ENCODE measurements around the gene PDE4B. TPM values are rescaled to one million over a fixed set of nuclear protein-coding genes. Genes with fewer than 3 reads are reported as not detected.

PDE4B gene
- total RNA-seq, 2 donors from 2014 or later: 2.0 to 5.7 TPM

GRCh38 chr1:66298464-66298863 lies 505.8 kb downstream of the PDE4B start:
- Histone ChIP-seq H3K36me3 (no peaks in the 10 kb centered on the region), H3K9ac (ENCODE audit: low read depth in 2 of 2, low read length in 2 of 2) (no peak overlapping the region), H3K4me3 (no peak overlapping the region), H3K27ac (no peak overlapping the region), H3K27me3 (no peaks in the 10 kb centered on the region), H3K4me1 (no peaks in the 10 kb centered on the region), H3K9me3 (no peaks in the 10 kb centered on the region)
- TF ChIP-seq, protein P1, sequence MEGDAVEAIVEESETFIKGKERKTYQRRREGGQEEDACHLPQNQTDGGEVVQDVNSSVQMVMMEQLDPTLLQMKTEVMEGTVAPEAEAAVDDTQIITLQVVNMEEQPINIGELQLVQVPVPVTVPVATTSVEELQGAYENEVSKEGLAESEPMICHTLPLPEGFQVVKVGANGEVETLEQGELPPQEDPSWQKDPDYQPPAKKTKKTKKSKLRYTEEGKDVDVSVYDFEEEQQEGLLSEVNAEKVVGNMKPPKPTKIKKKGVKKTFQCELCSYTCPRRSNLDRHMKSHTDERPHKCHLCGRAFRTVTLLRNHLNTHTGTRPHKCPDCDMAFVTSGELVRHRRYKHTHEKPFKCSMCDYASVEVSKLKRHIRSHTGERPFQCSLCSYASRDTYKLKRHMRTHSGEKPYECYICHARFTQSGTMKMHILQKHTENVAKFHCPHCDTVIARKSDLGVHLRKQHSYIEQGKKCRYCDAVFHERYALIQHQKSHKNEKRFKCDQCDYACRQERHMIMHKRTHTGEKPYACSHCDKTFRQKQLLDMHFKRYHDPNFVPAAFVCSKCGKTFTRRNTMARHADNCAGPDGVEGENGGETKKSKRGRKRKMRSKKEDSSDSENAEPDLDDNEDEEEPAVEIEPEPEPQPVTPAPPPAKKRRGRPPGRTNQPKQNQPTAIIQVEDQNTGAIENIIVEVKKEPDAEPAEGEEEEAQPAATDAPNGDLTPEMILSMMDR (IDR thresholded peaks at IDR 0.05): no peak
- peak; percentile 56 for DNase-seq
- intact Hi-C loops (cut with DNase I): no loop called here

DNA sequence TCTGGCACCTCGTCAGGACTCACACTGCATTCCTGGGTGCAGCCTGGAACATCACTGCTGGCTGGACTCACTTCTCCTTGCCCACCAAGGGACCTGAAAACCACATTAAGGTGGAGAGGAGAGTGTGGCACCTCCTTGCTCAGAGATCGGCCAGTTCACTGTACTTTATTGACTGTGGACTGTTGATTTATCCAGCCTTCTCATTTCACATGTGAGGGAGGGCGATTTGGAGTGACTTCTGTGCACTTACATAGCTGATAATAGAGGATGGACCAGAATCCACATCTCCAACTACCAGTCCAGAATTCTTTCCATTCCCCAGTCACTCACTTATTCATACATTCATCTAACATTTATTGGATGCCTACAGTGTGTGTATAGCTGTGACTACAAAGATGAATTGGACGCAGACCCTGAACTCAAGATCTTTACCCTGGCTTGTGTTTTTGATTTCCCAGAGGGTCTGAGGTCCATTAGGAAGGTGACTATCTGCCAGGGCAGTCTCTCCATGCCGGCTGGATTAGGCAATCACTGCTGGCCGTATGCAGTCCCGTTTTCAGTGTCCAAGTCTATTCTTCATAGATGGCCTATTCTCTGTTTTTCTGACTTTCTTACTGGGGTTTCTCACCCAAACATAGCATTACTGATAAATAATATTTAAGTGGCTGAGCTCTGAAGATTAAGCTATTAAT lies 507.7 kb downstream of the PDE4B start:
- TF ChIP-seq, protein P1 (IDR thresholded peaks at IDR 0.05): no peak
- Histone ChIP-seq H3K27me3 (no peaks in the 10 kb centered on the region), H3K9me3 (no peaks in the 10 kb centered on the region), H3K4me3 (no peak overlapping the region), H3K36me3 (no peaks in the 10 kb centered on the region), H3K27ac (peak overlapping the region; percentile 49), H3K9ac (ENCODE audit: low read depth in 2 of 2, low read length in 2 of 2) (no peak overlapping the region), H3K4me1 (no peaks in the 10 kb centered on the region)
- DNase-seq: no peak
- intact Hi-C loops (cut with DNase I): no loop called here

- Histone ChIP-seq H3K4me3 (no peak overlapping the region), H3K4me1 (no peaks in the 10 kb centered on the region), H3K27me3 (no peaks in the 10 kb centered on the region), H3K9me3 (no peaks in the 10 kb centered on the region), H3K9ac (ENCODE audit: low read depth in 2 of 2, low read length in 2 of 2) (no peak overlapping the region), H3K36me3 (no peaks in the 10 kb centered on the region), H3K27ac (peak overlapping the region; percentile 49)
- DNase-seq: no peak
- intact Hi-C loops (cut with DNase I): no loop called here
- TF ChIP-seq, protein P1 (IDR thresholded peaks at IDR 0.05): no peak
Observed at GRCh38 chr1:66300972-66301451, 508.3 kb downstream of the PDE4B start.

DNA sequence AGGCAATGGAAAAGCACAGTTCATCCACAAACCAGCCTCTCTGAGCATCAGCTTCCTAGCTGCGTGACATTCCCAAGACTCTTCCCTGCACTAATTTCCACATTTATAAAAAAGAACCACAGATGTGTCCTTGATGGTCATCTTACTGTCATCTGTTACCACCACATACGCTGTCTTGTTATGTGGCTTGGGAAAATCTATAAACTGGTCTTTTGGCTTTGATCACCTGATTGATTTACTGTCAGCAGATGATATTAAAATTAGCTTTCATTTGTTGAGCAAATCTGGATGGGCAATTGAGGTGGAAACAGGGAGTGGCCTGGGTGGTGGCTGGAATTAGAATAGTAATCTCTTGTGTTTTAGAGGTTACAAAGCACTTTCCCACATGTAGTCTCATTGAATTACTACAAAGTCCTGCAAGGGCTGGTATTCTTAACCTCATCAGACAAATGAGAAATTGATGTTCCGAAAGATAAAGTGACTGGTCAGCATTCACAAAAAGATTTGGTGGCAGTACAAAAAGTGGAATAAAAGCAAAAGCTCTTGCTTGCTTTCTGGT lies 509.6 kb downstream of the PDE4B start:
- DNase-seq: no peak
- Histone ChIP-seq H3K27me3 (no peaks in the 10 kb centered on the region), H3K4me1 (no peaks in the 10 kb centered on the region), H3K36me3 (no peaks in the 10 kb centered on the region), H3K4me3 (no peak overlapping the region), H3K9ac (ENCODE audit: low read depth in 2 of 2, low read length in 2 of 2) (no peak overlapping the region), H3K27ac (no peak overlapping the region), H3K9me3 (no peaks in the 10 kb centered on the region)
- intact Hi-C loops (cut with DNase I): no loop called here
- TF ChIP-seq, protein P1 (IDR thresholded peaks at IDR 0.05): no peak

GRCh38 chr1:66302815-66303214 lies 510.1 kb downstream of the PDE4B start:
- Histone ChIP-seq H3K36me3 (no peaks in the 10 kb centered on the region), H3K9ac (ENCODE audit: low read depth in 2 of 2, low read length in 2 of 2) (no peak overlapping the region), H3K4me1 (no peaks in the 10 kb centered on the region), H3K27ac (no peak overlapping the region), H3K9me3 (no peaks in the 10 kb centered on the region), H3K27me3 (no peaks in the 10 kb centered on the region), H3K4me3 (no peak overlapping the region)
- TF ChIP-seq, protein P1 (IDR thresholded peaks at IDR 0.05): no peak
- intact Hi-C loops (cut with DNase I): no loop called here
- no peak for DNase-seq

Data from colonic mucosa (tissue), 4 donors.